ENCODE measurements around the gene BCL6. TPM values are rescaled to one million over a fixed set of nuclear protein-coding genes. Genes with fewer than 3 reads are reported as not detected.

BCL6 gene
- total RNA-seq, 2 experiments from 2014 or later, result 76.6 to 79.6 TPM

- POLR2A ChIA-PET, result no interaction called here
- CTCF ChIA-PET, result no interaction called here
These were observed 37.8 kb upstream of the BCL6 start for GRCh38 chr3:187783098-187783497.

GRCh38 chr3:187782006-187782405 lies 36.7 kb upstream of the BCL6 start:
- no peaks in the 10 kb centered on the region for H3K9me3 Mint-ChIP-seq
- no peaks in the 10 kb centered on the region for H3K9me3 ChIP-seq (ENCODE audit: control insufficient read depth in 1 of 2, insufficient read depth in 1 of 2, low read length in 2 of 2)
- H3K27me3 Mint-ChIP-seq, result no peaks in the 10 kb centered on the region
- H3K4me3 ChIP-seq (ENCODE audit: low read length), result no peak overlapping the region
- TF ChIP-seq, protein P1, sequence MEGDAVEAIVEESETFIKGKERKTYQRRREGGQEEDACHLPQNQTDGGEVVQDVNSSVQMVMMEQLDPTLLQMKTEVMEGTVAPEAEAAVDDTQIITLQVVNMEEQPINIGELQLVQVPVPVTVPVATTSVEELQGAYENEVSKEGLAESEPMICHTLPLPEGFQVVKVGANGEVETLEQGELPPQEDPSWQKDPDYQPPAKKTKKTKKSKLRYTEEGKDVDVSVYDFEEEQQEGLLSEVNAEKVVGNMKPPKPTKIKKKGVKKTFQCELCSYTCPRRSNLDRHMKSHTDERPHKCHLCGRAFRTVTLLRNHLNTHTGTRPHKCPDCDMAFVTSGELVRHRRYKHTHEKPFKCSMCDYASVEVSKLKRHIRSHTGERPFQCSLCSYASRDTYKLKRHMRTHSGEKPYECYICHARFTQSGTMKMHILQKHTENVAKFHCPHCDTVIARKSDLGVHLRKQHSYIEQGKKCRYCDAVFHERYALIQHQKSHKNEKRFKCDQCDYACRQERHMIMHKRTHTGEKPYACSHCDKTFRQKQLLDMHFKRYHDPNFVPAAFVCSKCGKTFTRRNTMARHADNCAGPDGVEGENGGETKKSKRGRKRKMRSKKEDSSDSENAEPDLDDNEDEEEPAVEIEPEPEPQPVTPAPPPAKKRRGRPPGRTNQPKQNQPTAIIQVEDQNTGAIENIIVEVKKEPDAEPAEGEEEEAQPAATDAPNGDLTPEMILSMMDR (IDR thresholded peaks at IDR 0.05), result no peak
- no peaks in the 10 kb centered on the region for H3K36me3 Mint-ChIP-seq (ENCODE audit: low read depth)
- ATAC-seq (ENCODE audit: poor library complexity) (no peak), DNase-seq (no peak)
- H3K4me1 Mint-ChIP-seq (ENCODE audit: low read depth), result peaks cover 12% of the 10 kb centered on the region
- POLR2A ChIA-PET, result no interaction called here
- peaks cover 12% of the 10 kb centered on the region for H3K4me1 ChIP-seq (ENCODE audit: insufficient read depth, low read length)
- CTCF ChIA-PET, result no interaction called here
- H3K27ac ChIP-seq (ENCODE audit: low read depth in 1 of 2, low read length in 2 of 2), result no peak overlapping the region
- no peaks in the 10 kb centered on the region for H3K36me3 ChIP-seq (ENCODE audit: insufficient read depth, low read length)
- no peaks in the 10 kb centered on the region for H3K27me3 ChIP-seq (ENCODE audit: control insufficient read depth in 1 of 2, insufficient read depth in 2 of 2, low read length in 2 of 2)
- H3K4me3 Mint-ChIP-seq, result no peak overlapping the region
- intact Hi-C loops (cut with DNase I, micrococcal nuclease), result no loop called here
- no peak overlapping the region for H3K27ac Mint-ChIP-seq

More at GRCh38 chr3:187783098-187783497, 37.8 kb upstream of the BCL6 start:
- ATAC-seq (ENCODE audit: poor library complexity) (no peak), DNase-seq (no peak)
- Histone ChIP-seq H3K27ac (ENCODE audit: low read depth in 1 of 2, low read length in 2 of 2) (no peak overlapping the region), H3K4me3 (ENCODE audit: low read length) (no peak overlapping the region), H3K9me3 (ENCODE audit: control insufficient read depth in 1 of 2, insufficient read depth in 1 of 2, low read length in 2 of 2) (no peaks in the 10 kb centered on the region), H3K27me3 (ENCODE audit: control insufficient read depth in 1 of 2, insufficient read depth in 2 of 2, low read length in 2 of 2) (no peaks in the 10 kb centered on the region), H3K4me1 (ENCODE audit: insufficient read depth, low read length) (peaks cover 2% of the 10 kb centered on the region), H3K36me3 (ENCODE audit: insufficient read depth, low read length) (no peaks in the 10 kb centered on the region)
- Mint-ChIP-seq H3K36me3 (ENCODE audit: low read depth) (no peaks in the 10 kb centered on the region), H3K27me3 (no peaks in the 10 kb centered on the region), H3K9me3 (no peaks in the 10 kb centered on the region), H3K4me1 (ENCODE audit: low read depth) (peaks cover 1% of the 10 kb centered on the region), H3K27ac (no peak overlapping the region), H3K4me3 (no peak overlapping the region)
- TF ChIP-seq, protein P1 (IDR thresholded peaks at IDR 0.05), result no peak
- intact Hi-C loops (cut with DNase I, micrococcal nuclease), result no loop called here

- Histone ChIP-seq H3K27ac (ENCODE audit: low read depth in 1 of 2, low read length in 2 of 2) (no peak overlapping the region), H3K36me3 (ENCODE audit: insufficient read depth, low read length) (no peaks in the 10 kb centered on the region), H3K4me3 (ENCODE audit: low read length) (no peak overlapping the region), H3K4me1 (ENCODE audit: insufficient read depth, low read length) (peaks cover 16% of the 10 kb centered on the region), H3K27me3 (ENCODE audit: control insufficient read depth in 1 of 2, insufficient read depth in 2 of 2, low read length in 2 of 2) (no peaks in the 10 kb centered on the region), H3K9me3 (ENCODE audit: control insufficient read depth in 1 of 2, insufficient read depth in 1 of 2, low read length in 2 of 2) (no peaks in the 10 kb centered on the region)
- CTCF ChIA-PET, result no interaction called here
- ATAC-seq (ENCODE audit: poor library complexity) (no peak), DNase-seq (no peak)
- peaks cover 16% of the 10 kb centered on the region for H3K4me1 Mint-ChIP-seq (ENCODE audit: low read depth)
- H3K9me3 Mint-ChIP-seq, result no peaks in the 10 kb centered on the region
- TF ChIP-seq, protein P1 (IDR thresholded peaks at IDR 0.05), result no peak
- intact Hi-C loops (cut with DNase I, micrococcal nuclease), result no loop called here
- no peak overlapping the region for H3K27ac Mint-ChIP-seq
- H3K4me3 Mint-ChIP-seq, result no peak overlapping the region
- POLR2A ChIA-PET, result no interaction called here
- no peaks in the 10 kb centered on the region for H3K27me3 Mint-ChIP-seq
- H3K36me3 Mint-ChIP-seq (ENCODE audit: low read depth), result no peaks in the 10 kb centered on the region
These were observed 35.7 kb upstream of the BCL6 start for GRCh38 chr3:187781001-187781400.
